ENCODE results near the gene SENP3. TPM values are rescaled to one million over a fixed set of nuclear protein-coding genes. Genes with fewer than 3 reads are reported as not detected.

The SENP3 gene
- total RNA-seq, 1 experiment from 2014 or later = 83.1 TPM

GRCh38 chr17:7583253-7584109 is 21.8 kb downstream of the SENP3 start, which contains the start of gene MPDU1:
Gene MPDU1, plus strand, starts transcription at chr17:7583852. Its CDS starts 11 bp downstream, at chr17:7583863.
- Mint-ChIP-seq H3K27me3 (ENCODE audit: low read depth) (no peaks in the 10 kb centered on the region; the same call in none of the 2 replicates), H3K9me3 (peaks cover 0 to 3% of the 10 kb centered on the region in 2 experiments; a peak in 1 of 5 replicates), H3K36me3 (ENCODE audit: insufficient read depth in 1 of 3, low read depth in 3 of 3) (peaks cover 10 to 43% (median 38%) of the 10 kb centered on the region in 3 experiments), H3K27ac (peak within 1 kb of the TSS; percentile 100), H3K4me3 (peak within 1 kb of the TSS; percentile 98), H3K4me1 (peaks cover 31 to 55% of the 10 kb centered on the region in 2 experiments)
- Histone ChIP-seq H2BK15ac (ENCODE audit: low read depth, low read length) (no peak within 1 kb of the TSS), H2AK5ac (ENCODE audit: insufficient read length, low read length) (no peak within 1 kb of the TSS), H3K79me2 (ENCODE audit: insufficient read depth, low read length) (no peaks in the 10 kb centered on the region; the same call in 1 of the 2 replicates), H3K79me1 (ENCODE audit: insufficient read depth, low read depth, low read length, poor library complexity, severe bottlenecking) (no peaks in the 10 kb centered on the region), H3K14ac (ENCODE audit: insufficient read depth, low read length) (peak within 1 kb of the TSS; percentile 100), H2BK20ac (ENCODE audit: low read depth, low read length, poor library complexity, severe bottlenecking) (no peak within 1 kb of the TSS), H3K27ac (ENCODE audit: insufficient read length, low read depth, low read length) (peak within 1 kb of the TSS; percentile 96), H4K20me1 (ENCODE audit: control insufficient read depth, insufficient read depth, insufficient read length) (no peaks in the 10 kb centered on the region), H4K91ac (ENCODE audit: insufficient read length, low read depth, low read length) (peak within 1 kb of the TSS; percentile 96), H2BK12ac (ENCODE audit: insufficient read length, low read depth, low read length) (peak within 1 kb of the TSS; percentile 92), H2AFZ (ENCODE audit: low read length) (no peak within 1 kb of the TSS), H3K56ac (ENCODE audit: insufficient read length, low read depth, low read length) (peak within 1 kb of the TSS; percentile 92), H3K4me2 (ENCODE audit: insufficient read depth, insufficient read length, low read length) (peak within 1 kb of the TSS; percentile 79), H3K4me1 (ENCODE audit: insufficient read depth, low read length) (no peaks in the 10 kb centered on the region), H3K23me2 (ENCODE audit: insufficient read length, low read depth, low read length, poor library complexity, severe bottlenecking) (peaks cover 3% of the 10 kb centered on the region), H3K9me3 (ENCODE audit: control insufficient read depth, low read depth, low read length) (no peaks in the 10 kb centered on the region), H3K18ac (ENCODE audit: insufficient read length, low read depth, low read length) (peak within 1 kb of the TSS; percentile 100), H3K9ac (ENCODE audit: extremely low read depth, insufficient read length, low read length) (peak within 1 kb of the TSS; percentile 100), H3T11ph (ENCODE audit: low read length) (peak within 1 kb of the TSS; percentile 93), H4K5ac (ENCODE audit: insufficient read length, low read depth, low read length) (peak within 1 kb of the TSS; percentile 99), H4K8ac (replicated peaks; ENCODE audit: insufficient read length, low read depth, low read length) (peak within 1 kb of the TSS; percentile 98), H3K23ac (ENCODE audit: insufficient read length, low read depth, low read length) (no peak within 1 kb of the TSS), H3K4ac (ENCODE audit: low read depth, low read length) (peak within 1 kb of the TSS; percentile 70), H2BK120ac (ENCODE audit: low read depth, low read length, poor library complexity, severe bottlenecking) (peak within 1 kb of the TSS; percentile 82), H3K27me3 (ENCODE audit: insufficient read depth, low read length) (no peaks in the 10 kb centered on the region), H2BK5ac (ENCODE audit: insufficient read length, low read length) (peak within 1 kb of the TSS; percentile 92)
- DNase-seq = peak; percentile 98
- TF ChIP-seq CTCF (conservative IDR thresholded peaks at IDR 0.05) = no peak
- no CpG with 5 or more reads among the region's 69 CpGs for WGBS (ENCODE audit: extremely low coverage, insufficient read length, low lambda C conversion rate)
